Measurements from ENCODE around the gene VEGFA. TPM values are rescaled to one million over a fixed set of nuclear protein-coding genes. Genes with fewer than 3 reads are reported as not detected.
A peak's percentile ranks its signal among the peaks of the same experiment; 100 is the strongest.

The VEGFA gene
- total RNA-seq, 1 donor from 2014 or later = 267 TPM

- Mint-ChIP-seq H3K4me3 (ENCODE audit: low read depth) (peak overlapping the region; percentile 35), H3K27ac (peak overlapping the region; percentile 93), H3K27me3 (no peaks in the 10 kb centered on the region), H3K36me3 (ENCODE audit: insufficient read depth) (no peaks in the 10 kb centered on the region), H3K9me3 (ENCODE audit: low read depth) (peaks cover 4% of the 10 kb centered on the region), H3K4me1 (ENCODE audit: low read depth) (peaks cover 62% of the 10 kb centered on the region)
- TF ChIP-seq CTCF (IDR thresholded peaks at IDR 0.05; ENCODE audit: unreplicated experiment) = no peak
- DNase-seq (ENCODE audit: low spot score, unreplicated experiment) = no peak
Measured at GRCh38 chr6:43824703-43825064, 54.7 kb downstream of the VEGFA start.

GRCh38 chr6:43825187-43826115 is 55.4 kb downstream of the VEGFA start:
- peaks cover 4% of the 10 kb centered on the region for H3K9me3 Mint-ChIP-seq (ENCODE audit: low read depth)
- TF ChIP-seq CTCF (IDR thresholded peaks at IDR 0.05; ENCODE audit: unreplicated experiment) = no peak
- peak overlapping the region; percentile 37 for H3K27ac Mint-ChIP-seq
- H3K4me3 Mint-ChIP-seq (ENCODE audit: low read depth) = no peak overlapping the region
- H3K36me3 Mint-ChIP-seq (ENCODE audit: insufficient read depth) = no peaks in the 10 kb centered on the region
- H3K4me1 Mint-ChIP-seq (ENCODE audit: low read depth) = peaks cover 54% of the 10 kb centered on the region
- no peak for DNase-seq (ENCODE audit: low spot score, unreplicated experiment)
- H3K27me3 Mint-ChIP-seq = no peaks in the 10 kb centered on the region

- no peak overlapping the region for H3K4me3 Mint-ChIP-seq (ENCODE audit: low read depth)
- peak overlapping the region; percentile 54 for H3K27ac Mint-ChIP-seq
- no peaks in the 10 kb centered on the region for H3K27me3 Mint-ChIP-seq
- H3K9me3 Mint-ChIP-seq (ENCODE audit: low read depth) = peaks cover 4% of the 10 kb centered on the region
- peaks cover 57% of the 10 kb centered on the region for H3K4me1 Mint-ChIP-seq (ENCODE audit: low read depth)
- DNase-seq (ENCODE audit: low spot score, unreplicated experiment) = no peak
- no peaks in the 10 kb centered on the region for H3K36me3 Mint-ChIP-seq (ENCODE audit: insufficient read depth)
- no peak for TF ChIP-seq CTCF (IDR thresholded peaks at IDR 0.05; ENCODE audit: unreplicated experiment)
Measured at GRCh38 chr6:43826730-43827129, 56.7 kb downstream of the VEGFA start.

GRCh38 chr6:43827898-43828297 is 57.9 kb downstream of the VEGFA start:
- TF ChIP-seq CTCF (IDR thresholded peaks at IDR 0.05; ENCODE audit: unreplicated experiment) = no peak
- no peak overlapping the region for H3K27ac Mint-ChIP-seq
- H3K4me3 Mint-ChIP-seq (ENCODE audit: low read depth) = no peak overlapping the region
- H3K4me1 Mint-ChIP-seq (ENCODE audit: low read depth) = peaks cover 59% of the 10 kb centered on the region
- DNase-seq (ENCODE audit: low spot score, unreplicated experiment) = no peak
- no peaks in the 10 kb centered on the region for H3K9me3 Mint-ChIP-seq (ENCODE audit: low read depth)
- no peaks in the 10 kb centered on the region for H3K27me3 Mint-ChIP-seq
- H3K36me3 Mint-ChIP-seq (ENCODE audit: insufficient read depth) = no peaks in the 10 kb centered on the region

- no peak for TF ChIP-seq CTCF (IDR thresholded peaks at IDR 0.05; ENCODE audit: unreplicated experiment)
- Mint-ChIP-seq H3K9me3 (ENCODE audit: low read depth) (no peaks in the 10 kb centered on the region), H3K27me3 (no peaks in the 10 kb centered on the region), H3K36me3 (ENCODE audit: insufficient read depth) (no peaks in the 10 kb centered on the region), H3K4me1 (ENCODE audit: low read depth) (peaks cover 61% of the 10 kb centered on the region), H3K27ac (no peak overlapping the region), H3K4me3 (ENCODE audit: low read depth) (no peak overlapping the region)
- no peak for DNase-seq (ENCODE audit: low spot score, unreplicated experiment)
Measured at GRCh38 chr6:43828711-43829110, 58.7 kb downstream of the VEGFA start.
